ENCODE measurements around the gene TMEM161A.

Gene TMEM161A

GRCh38 chr19:19138109-19138981, at the start of gene TMEM161A:
Gene TMEM161A, minus strand, starts transcription at chr19:19138478. Its CDS starts 50 bp downstream, at chr19:19138428.
- no peaks in the 10 kb centered on the region for H3K27me3 ChIP-seq (ENCODE audit: low read depth, low read length)
- H3K9me3 ChIP-seq (ENCODE audit: insufficient read depth, low read length): no peaks in the 10 kb centered on the region
- peaks cover 11% of the 10 kb centered on the region for H3K4me1 ChIP-seq (ENCODE audit: low read length)
- H3K36me3 ChIP-seq (replicated peaks; ENCODE audit: low read depth, low read length): peaks cover 8% of the 10 kb centered on the region
- H3K27ac ChIP-seq (ENCODE audit: low read length): peak within 1 kb of the TSS; percentile 4
- peaks cover 17% of the 10 kb centered on the region for H3K79me2 ChIP-seq (ENCODE audit: low read length)
- H3K4me2 ChIP-seq (ENCODE audit: low read length): peak within 1 kb of the TSS; percentile 93
- no peaks in the 10 kb centered on the region for H4K20me1 ChIP-seq (ENCODE audit: insufficient read depth, low read length)
- H3K9ac ChIP-seq (ENCODE audit: low read length): peak within 1 kb of the TSS; percentile 88
- H2AFZ ChIP-seq (ENCODE audit: low read depth, low read length): peak within 1 kb of the TSS; percentile 73
- no peak for TF ChIP-seq CTCF (IDR thresholded peaks at IDR 0.05; ENCODE audit: low read depth, low read length)
- TF ChIP-seq EZH2phosphoT487 (IDR thresholded peaks at IDR 0.05; ENCODE audit: low read depth): no peak
- H3K4me3 ChIP-seq (ENCODE audit: low read length): peak within 1 kb of the TSS; percentile 90

- no peak overlapping the region for H3K4me3 ChIP-seq (ENCODE audit: low read length)
- peak overlapping the region; percentile 42 for H3K27ac ChIP-seq (ENCODE audit: low read length)
Observed at GRCh38 chr19:19186742-19187141, 48.5 kb upstream of the TMEM161A start.

GRCh38 chr19:19185853-19186740, 47.8 kb upstream of the TMEM161A start:
- peaks cover 45% of the 10 kb centered on the region for H3K36me3 ChIP-seq (replicated peaks; ENCODE audit: low read depth, low read length)
- H3K27ac ChIP-seq (ENCODE audit: low read length): peak overlapping the region; percentile 42
- TF ChIP-seq CTCF (IDR thresholded peaks at IDR 0.05; ENCODE audit: low read depth, low read length): peak; percentile 53
- no peak for TF ChIP-seq EZH2phosphoT487 (IDR thresholded peaks at IDR 0.05; ENCODE audit: low read depth)
- H3K4me1 ChIP-seq (ENCODE audit: low read length): peaks cover 24% of the 10 kb centered on the region
- H4K20me1 ChIP-seq (ENCODE audit: insufficient read depth, low read length): no peaks in the 10 kb centered on the region
- no peaks in the 10 kb centered on the region for H3K27me3 ChIP-seq (ENCODE audit: low read depth, low read length)
- no peak overlapping the region for H3K4me2 ChIP-seq (ENCODE audit: low read length)
- H3K79me2 ChIP-seq (ENCODE audit: low read length): peaks cover 31% of the 10 kb centered on the region
- no peak overlapping the region for H2AFZ ChIP-seq (ENCODE audit: low read depth, low read length)
- H3K4me3 ChIP-seq (ENCODE audit: low read length): no peak overlapping the region
- peaks cover 5% of the 10 kb centered on the region for H3K9me3 ChIP-seq (ENCODE audit: insufficient read depth, low read length)
- H3K9ac ChIP-seq (ENCODE audit: low read length): no peak overlapping the region

More at GRCh38 chr19:19186742-19187141, 48.5 kb upstream of the TMEM161A start:
- Histone ChIP-seq H3K36me3 (replicated peaks; ENCODE audit: low read depth, low read length) (peaks cover 42% of the 10 kb centered on the region), H3K9ac (ENCODE audit: low read length) (no peak overlapping the region), H3K79me2 (ENCODE audit: low read length) (peaks cover 37% of the 10 kb centered on the region), H4K20me1 (ENCODE audit: insufficient read depth, low read length) (no peaks in the 10 kb centered on the region), H2AFZ (ENCODE audit: low read depth, low read length) (no peak overlapping the region), H3K4me1 (ENCODE audit: low read length) (peaks cover 25% of the 10 kb centered on the region), H3K9me3 (ENCODE audit: insufficient read depth, low read length) (peaks cover 5% of the 10 kb centered on the region), H3K27me3 (ENCODE audit: low read depth, low read length) (no peaks in the 10 kb centered on the region), H3K4me2 (ENCODE audit: low read length) (no peak overlapping the region)
- TF ChIP-seq CTCF (IDR thresholded peaks at IDR 0.05; ENCODE audit: low read depth, low read length) (no peak), EZH2phosphoT487 (IDR thresholded peaks at IDR 0.05; ENCODE audit: low read depth) (no peak)

Data from OCI-LY3 (cell line).